ENCODE measurements around the gene DGCR8.
"Not testable (repeated sequence)": the region's sequence is repeated elsewhere in the genome, so short reads cannot be mapped to it uniquely, and the experiment has no call there.

DGCR8 gene

GRCh38 chr22:20158391-20159036, 78.5 kb downstream of the DGCR8 start:
- no peak for DNase-seq

- no peak for DNase-seq
Measured at GRCh38 chr22:20159076-20159475, 79.0 kb downstream of the DGCR8 start.

GRCh38 chr22:20159531-20159930, 79.5 kb downstream of the DGCR8 start:
- DNase-seq, result not testable (repeated sequence)

- no peak for DNase-seq
Measured at GRCh38 chr22:20160041-20160440, 80.0 kb downstream of the DGCR8 start.
